ENCODE results near the gene LOC101059915. TPM values are rescaled to one million over a fixed set of nuclear protein-coding genes. Genes with fewer than 3 reads are reported as not detected.
"Not testable (repeated sequence)": the region's sequence is repeated elsewhere in the genome, so short reads cannot be mapped to it uniquely, and the experiment has no call there.

The LOC101059915 gene

GRCh38 chrX:71675636-71676035, 8.3 kb downstream of the LOC101059915 start:
- DNase-seq = not testable (repeated sequence)

DNA sequence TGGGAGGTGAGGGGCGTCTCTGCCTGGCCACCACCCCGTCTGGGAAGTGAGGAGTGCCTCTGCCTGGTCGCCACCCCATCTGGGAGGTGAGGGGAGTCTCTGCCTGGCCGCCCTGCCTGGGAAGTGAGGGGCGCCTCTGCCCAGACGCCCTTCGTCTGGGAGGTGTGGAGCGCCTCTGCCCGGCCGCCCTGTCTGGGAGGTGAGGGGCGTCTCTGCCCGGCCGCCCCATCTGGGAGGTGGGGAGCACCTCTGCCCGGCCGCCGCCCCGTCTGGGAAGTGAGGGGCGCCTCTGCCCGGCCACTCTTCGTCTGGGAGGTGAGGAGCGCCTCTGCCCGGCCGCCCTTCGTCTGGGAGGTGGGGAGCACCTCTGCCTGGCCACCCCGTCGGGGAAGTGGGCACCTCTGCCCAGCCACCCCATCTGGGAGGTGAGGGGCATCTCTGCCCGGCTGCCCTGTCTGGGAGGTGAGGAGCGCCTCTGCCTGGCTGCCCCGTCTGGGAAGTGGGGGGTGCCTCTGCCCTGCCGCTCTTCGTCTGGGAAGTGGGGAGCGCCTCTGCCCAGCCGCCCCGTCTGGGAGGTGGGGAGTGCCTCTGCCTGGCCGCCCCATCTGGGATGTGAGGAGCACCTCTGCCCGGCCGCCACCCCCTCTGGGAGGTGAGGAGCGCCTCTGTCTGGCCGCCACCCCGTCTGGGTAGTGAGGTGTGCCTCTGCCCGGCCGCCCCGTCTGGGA, 8.9 kb downstream of the LOC101059915 start:
- DNase-seq = not testable (repeated sequence)

DNA sequence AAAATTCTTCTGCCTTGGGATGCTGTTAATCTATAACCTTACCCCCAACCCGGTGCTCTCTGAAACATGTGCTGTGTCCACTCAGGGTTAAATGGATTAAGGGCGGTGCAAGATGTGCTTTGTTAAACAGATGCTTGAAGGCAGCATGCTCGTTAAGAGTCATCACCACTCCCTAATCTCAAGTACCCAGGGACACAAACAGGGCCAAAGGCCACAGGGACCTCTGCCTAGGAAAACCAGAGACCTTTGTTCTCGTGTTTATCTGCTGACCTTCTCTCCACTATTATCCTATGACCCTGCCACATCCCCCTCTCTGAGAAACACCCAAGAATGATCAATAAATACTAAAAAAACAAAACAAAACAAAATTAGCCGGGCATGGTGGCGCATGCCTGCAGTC, 9.8 kb downstream of the LOC101059915 start:
- DNase-seq = not testable (repeated sequence)

DNA sequence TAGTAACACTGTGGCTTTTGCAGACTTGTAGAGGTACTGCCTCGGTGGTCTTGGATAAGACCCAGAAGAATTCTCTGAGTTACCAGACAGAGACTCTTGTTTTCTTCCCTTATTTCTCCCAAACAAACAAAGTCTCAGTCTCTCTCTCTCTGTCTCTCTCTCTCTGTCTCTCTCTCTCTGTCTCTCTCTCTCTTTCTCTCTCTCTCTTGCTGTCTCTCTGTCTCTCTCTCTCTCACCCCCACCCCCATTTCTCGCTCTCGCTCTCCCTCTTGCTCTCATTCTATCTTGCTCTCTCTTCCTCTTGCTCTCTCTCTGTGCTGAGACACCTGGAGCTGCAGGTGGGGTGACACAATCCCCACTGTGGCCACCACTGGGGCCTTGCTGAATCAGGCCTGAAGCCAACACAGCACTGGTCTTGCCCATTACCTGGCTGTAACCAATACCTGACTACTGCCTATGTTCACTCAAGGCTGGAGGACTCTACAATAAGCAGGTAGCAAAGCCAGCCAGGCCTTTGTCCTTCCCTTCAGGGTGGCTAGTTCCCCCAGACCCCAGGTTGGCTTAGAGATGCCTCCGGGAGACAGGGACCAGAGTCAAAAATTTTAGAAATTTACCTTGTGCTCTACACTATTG, 12.3 kb downstream of the LOC101059915 start:
- no peak for DNase-seq

DNA sequence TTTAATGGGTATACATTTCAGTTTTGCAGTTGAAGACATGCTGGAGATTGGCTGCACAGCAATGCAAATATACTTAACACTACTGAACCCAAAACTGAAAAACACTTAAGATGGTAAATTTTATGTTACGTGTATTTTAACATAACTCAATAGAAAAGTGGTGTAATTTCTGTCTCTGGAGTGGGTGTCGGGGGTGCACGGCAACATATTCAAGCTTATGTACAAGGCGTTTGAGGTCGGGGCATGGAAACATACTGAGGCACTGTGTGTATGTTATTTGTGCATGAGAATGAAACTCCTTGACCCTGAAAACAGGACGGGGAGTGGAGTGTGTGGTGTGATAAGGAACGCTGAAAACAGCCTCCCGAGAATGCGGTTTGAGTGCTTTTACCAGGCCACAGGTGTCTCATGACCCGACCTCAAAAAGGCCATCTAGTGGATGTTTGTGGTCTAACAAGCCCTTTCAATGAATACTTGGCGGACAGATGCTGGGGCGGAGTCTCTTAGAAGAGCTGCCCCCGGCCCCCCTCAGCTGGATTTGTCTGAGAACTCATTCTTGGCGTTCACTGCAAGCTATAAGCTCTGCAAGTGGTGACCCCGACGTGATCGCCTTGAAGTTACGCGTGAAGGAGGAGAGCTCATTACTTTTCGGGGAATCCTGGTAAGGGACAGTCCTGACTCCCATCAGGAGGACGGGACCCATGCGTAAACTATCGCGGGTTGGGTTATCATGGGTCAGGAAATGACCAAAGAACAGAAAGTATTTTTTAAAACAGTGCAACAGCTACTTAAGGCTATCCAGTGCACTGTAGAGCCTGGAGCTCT, 29.5 kb downstream of the LOC101059915 start:
- DNase-seq = not testable (repeated sequence)

GRCh38 chrX:71697466-71698298, 30.3 kb downstream of the LOC101059915 start:
- not testable (repeated sequence) for DNase-seq

- not testable (repeated sequence) for DNase-seq
Observed at GRCh38 chrX:71698299-71699022, 31.1 kb downstream of the LOC101059915 start.

GRCh38 chrX:71699023-71699344, 31.6 kb downstream of the LOC101059915 start:
- DNase-seq = not testable (repeated sequence)

GRCh38 chrX:71702853-71703252, 35.5 kb downstream of the LOC101059915 start:
- not testable (repeated sequence) for DNase-seq

GRCh38 chrX:71714064-71714463, 46.7 kb downstream of the LOC101059915 start:
- not testable (repeated sequence) for DNase-seq

DNA sequence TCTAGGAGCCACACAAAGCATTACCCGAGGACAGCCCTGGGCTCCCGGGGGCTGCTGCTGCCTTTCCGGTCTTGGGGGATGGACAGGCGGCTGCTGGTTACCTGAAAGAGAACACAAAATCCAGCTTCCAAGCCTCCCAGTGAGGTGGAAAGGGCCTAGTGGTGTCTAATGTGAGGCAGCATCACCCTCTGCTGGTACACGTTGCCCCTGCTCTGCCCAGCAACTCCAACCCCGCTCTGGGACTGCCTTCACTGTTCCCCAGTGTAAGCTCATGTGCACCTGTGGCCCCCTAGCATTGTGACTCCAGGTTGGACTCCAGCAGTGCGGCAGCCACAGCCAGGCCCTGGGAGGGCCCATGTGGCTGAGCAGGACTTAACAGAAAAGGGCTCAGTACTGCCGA, 48.2 kb downstream of the LOC101059915 start:
- not testable (repeated sequence) for DNase-seq

DNA sequence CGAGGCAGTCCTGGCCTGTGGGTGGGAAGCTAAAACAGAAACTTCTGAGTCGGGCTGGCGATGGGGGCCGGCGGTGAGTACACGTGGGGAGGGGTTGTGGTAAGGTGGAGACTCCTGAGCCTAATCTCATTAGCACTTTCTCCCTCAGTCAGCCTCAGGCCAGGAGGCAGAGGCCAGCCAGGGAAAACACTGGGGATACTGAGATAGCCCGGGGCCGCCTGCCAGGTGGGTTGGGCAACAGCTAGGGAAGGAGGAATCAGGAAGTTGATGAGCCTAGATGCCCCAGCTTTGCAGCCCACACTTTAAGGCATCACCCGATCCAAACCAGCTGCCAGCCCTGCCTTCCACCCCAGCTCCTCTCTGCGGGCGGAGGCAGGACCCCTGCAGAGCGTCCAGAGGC, 49.0 kb downstream of the LOC101059915 start:
- not testable (repeated sequence) for DNase-seq

- not testable (repeated sequence) for DNase-seq
Observed at GRCh38 chrX:71718185-71718584, 50.8 kb downstream of the LOC101059915 start, which contains the start of gene CXorf49. Gene CXorf49 (minus strand): TSS chrX:71718285. CDS start chrX:71718151, 134 bp downstream.

- DNase-seq = not testable (repeated sequence)
Observed at GRCh38 chrX:71719195-71719594, 51.8 kb downstream of the LOC101059915 start.

- DNase-seq = not testable (repeated sequence)
Observed at GRCh38 chrX:71720289-71720886, 53.0 kb downstream of the LOC101059915 start.

Other genes with a start within 250 kb of the LOC101059915 start
- gene OGT, start 134.4 kb upstream of the LOC101059915 start, polyA plus RNA-seq (ENCODE audit: insufficient read length) = 321 TPM
- gene GCNA, start 89.1 kb upstream of the LOC101059915 start, polyA plus RNA-seq (ENCODE audit: insufficient read length) = 2.9 TPM
- gene CXCR3, start 49.0 kb upstream of the LOC101059915 start, polyA plus RNA-seq (ENCODE audit: insufficient read length) = 0.17 TPM
- gene CXorf49, start 50.7 kb downstream of the LOC101059915 start, polyA plus RNA-seq (ENCODE audit: insufficient read length) = not detected
- not detected for gene CXorf49B, start 95.8 kb downstream of the LOC101059915 start, polyA plus RNA-seq (ENCODE audit: insufficient read length)
- gene NHSL2, start 243.3 kb downstream of the LOC101059915 start, polyA plus RNA-seq (ENCODE audit: insufficient read length) = 11.6 TPM